ENCODE results near the gene FAM89A. TPM values are rescaled to one million over a fixed set of nuclear protein-coding genes. Genes with fewer than 3 reads are reported as not detected.

Gene FAM89A
- total RNA-seq, 1 experiment from 2014 or later: 1.5 TPM

GRCh38 chr1:230976825-230977747 lies 63.0 kb downstream of the FAM89A start:
- H2BK15ac ChIP-seq (ENCODE audit: low read depth, low read length): no peak overlapping the region
- no peaks in the 10 kb centered on the region for H3K79me2 ChIP-seq (ENCODE audit: insufficient read depth, low read length)
- peaks cover 15 to 16% of the 10 kb centered on the region in 2 experiments for H3K4me1 Mint-ChIP-seq
- H2BK20ac ChIP-seq (ENCODE audit: low read depth, low read length, poor library complexity, severe bottlenecking): no peak overlapping the region
- H3K27me3 Mint-ChIP-seq (ENCODE audit: low read depth): peaks cover 32% of the 10 kb centered on the region
- no peak overlapping the region for H3K18ac ChIP-seq (ENCODE audit: insufficient read length, low read depth, low read length)
- H3K27ac ChIP-seq (ENCODE audit: insufficient read length, low read depth, low read length): no peak overlapping the region
- H3K4me2 ChIP-seq (ENCODE audit: insufficient read depth, insufficient read length, low read length): peak overlapping the region; percentile 61
- H3T11ph ChIP-seq (ENCODE audit: low read length): no peak overlapping the region
- H3K14ac ChIP-seq (ENCODE audit: insufficient read depth, low read length): no peak overlapping the region
- H3K56ac ChIP-seq (ENCODE audit: insufficient read length, low read depth, low read length): no peak overlapping the region
- peaks cover 0 to 2% (median 0%) of the 10 kb centered on the region in 3 experiments; a peak in 1 of 7 replicates for H3K36me3 Mint-ChIP-seq (ENCODE audit: insufficient read depth in 1 of 3, low read depth in 3 of 3)
- no peaks in the 10 kb centered on the region for H3K9me3 ChIP-seq (ENCODE audit: control insufficient read depth, low read depth, low read length)
- DNase-seq: no peak
- H3K23me2 ChIP-seq (ENCODE audit: insufficient read length, low read depth, low read length, poor library complexity, severe bottlenecking): peaks cover 9% of the 10 kb centered on the region
- H4K5ac ChIP-seq (ENCODE audit: insufficient read length, low read depth, low read length): no peak overlapping the region
- no peaks in the 10 kb centered on the region for H3K79me1 ChIP-seq (ENCODE audit: insufficient read depth, low read depth, low read length, poor library complexity, severe bottlenecking)
- H2AK5ac ChIP-seq (ENCODE audit: insufficient read length, low read length): no peak overlapping the region
- TF ChIP-seq CTCF (conservative IDR thresholded peaks at IDR 0.05): no peak
- H3K9me3 Mint-ChIP-seq: no peaks in the 10 kb centered on the region
- H3K4ac ChIP-seq (ENCODE audit: low read depth, low read length): no peak overlapping the region
- WGBS (ENCODE audit: extremely low coverage, insufficient read length, low lambda C conversion rate): no CpG with 5 or more reads among the region's 14 CpGs
- H3K4me3 Mint-ChIP-seq: peak overlapping the region; percentile 77 to 88
- no peak overlapping the region for H4K8ac ChIP-seq (replicated peaks; ENCODE audit: insufficient read length, low read depth, low read length)
- H2BK120ac ChIP-seq (ENCODE audit: low read depth, low read length, poor library complexity, severe bottlenecking): no peak overlapping the region
- H3K27ac Mint-ChIP-seq: no peak overlapping the region
- no peaks in the 10 kb centered on the region for H4K20me1 ChIP-seq (ENCODE audit: control insufficient read depth, insufficient read depth, insufficient read length)
- peaks cover 16% of the 10 kb centered on the region; the same call in 1 of the 2 replicates for H3K27me3 ChIP-seq (ENCODE audit: insufficient read depth, low read length)
- no peak overlapping the region for H3K9ac ChIP-seq (ENCODE audit: extremely low read depth, insufficient read length, low read length)
- H2BK12ac ChIP-seq (ENCODE audit: insufficient read length, low read depth, low read length): no peak overlapping the region
- H4K91ac ChIP-seq (ENCODE audit: insufficient read length, low read depth, low read length): no peak overlapping the region
- H2BK5ac ChIP-seq (ENCODE audit: insufficient read length, low read length): no peak overlapping the region
- H3K4me1 ChIP-seq (ENCODE audit: insufficient read depth, low read length): no peaks in the 10 kb centered on the region
- no peak overlapping the region for H2AFZ ChIP-seq (ENCODE audit: low read length)
- no peak overlapping the region for H3K23ac ChIP-seq (ENCODE audit: insufficient read length, low read depth, low read length)
